GM19328 (cell line): ENCODE results near the gene CACUL1.
"Not testable (repeated sequence)": the region's sequence is repeated elsewhere in the genome, so short reads cannot be mapped to it uniquely, and the experiment has no call there.

Experiments used
- ATAC-seq: cut with Tn5 transposase; IDR thresholded peaks from one replicate; pipeline ENCODE4 v1.9.1; 2021; ENCODE audit warnings: mild to moderate bottlenecking, moderate library complexity; ENCODE audit not compliant: unreplicated experiment

The CACUL1 gene

GRCh38 chr10:118754556-118755423 lies at the start of gene CACUL1:
Gene CACUL1 (minus strand): TSS chr10:118754970. CDS start chr10:118754762, 208 bp downstream.
- ATAC-seq = peak; percentile 97

- ATAC-seq = no peak
Observed at GRCh38 chr10:118804262-118804773, 49.5 kb upstream of the CACUL1 start.

DNA sequence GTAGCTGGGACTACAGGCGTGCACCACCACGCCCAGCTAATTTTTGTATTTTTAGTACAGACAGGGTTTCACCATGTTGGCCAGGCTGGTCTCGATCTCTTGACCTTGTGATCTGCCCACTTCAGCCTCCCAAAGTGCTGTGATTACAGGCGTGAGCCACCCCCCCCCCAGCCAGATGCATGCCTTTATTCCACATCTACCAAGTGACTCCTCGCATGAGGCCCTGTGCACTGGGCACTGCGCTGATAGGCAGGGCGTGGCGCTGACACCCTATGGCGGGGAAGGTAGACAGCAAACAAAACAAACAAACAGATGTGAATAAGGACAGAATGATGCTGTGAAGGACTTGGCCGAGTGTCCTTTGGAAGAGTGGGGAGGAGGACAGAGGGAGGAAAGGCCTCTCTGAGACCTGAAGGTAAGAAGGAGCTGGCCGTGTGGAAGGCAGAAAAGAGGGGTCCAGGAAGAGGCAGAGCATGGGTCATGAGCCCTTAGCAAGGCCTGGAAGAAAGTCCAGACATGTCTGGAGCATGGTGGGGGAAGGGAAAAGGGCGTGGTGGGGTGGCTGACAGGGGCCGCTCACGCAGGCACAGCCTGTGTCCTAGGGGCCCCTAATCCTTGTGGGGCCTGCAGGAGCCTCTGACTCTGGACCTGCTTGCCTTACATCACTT lies 47.5 kb upstream of the CACUL1 start:
- ATAC-seq = no peak

DNA sequence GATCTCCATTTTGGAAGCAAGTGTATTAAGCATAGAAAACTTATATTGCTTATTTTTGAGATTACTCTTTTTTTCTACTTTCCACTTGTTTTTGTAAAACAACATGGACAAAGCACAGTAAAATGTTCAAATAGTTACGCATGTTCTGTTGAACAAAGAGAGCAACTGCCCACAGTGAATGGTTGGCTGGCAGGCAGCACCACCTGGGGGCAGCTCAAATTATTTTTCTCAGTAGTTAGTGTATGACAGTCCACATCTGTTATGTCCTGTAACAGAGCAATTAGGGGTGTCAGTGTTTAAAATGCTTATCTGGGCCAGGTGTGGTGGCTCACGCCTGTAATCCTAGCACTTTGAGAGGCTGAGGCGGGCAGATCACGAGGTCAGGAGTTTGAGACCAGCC lies 46.1 kb upstream of the CACUL1 start:
- no peak for ATAC-seq

- no peak for ATAC-seq
Observed at GRCh38 chr10:118799777-118800176, 45.0 kb upstream of the CACUL1 start.

- ATAC-seq = no peak
Observed at GRCh38 chr10:118798231-118798662, 43.5 kb upstream of the CACUL1 start.

DNA sequence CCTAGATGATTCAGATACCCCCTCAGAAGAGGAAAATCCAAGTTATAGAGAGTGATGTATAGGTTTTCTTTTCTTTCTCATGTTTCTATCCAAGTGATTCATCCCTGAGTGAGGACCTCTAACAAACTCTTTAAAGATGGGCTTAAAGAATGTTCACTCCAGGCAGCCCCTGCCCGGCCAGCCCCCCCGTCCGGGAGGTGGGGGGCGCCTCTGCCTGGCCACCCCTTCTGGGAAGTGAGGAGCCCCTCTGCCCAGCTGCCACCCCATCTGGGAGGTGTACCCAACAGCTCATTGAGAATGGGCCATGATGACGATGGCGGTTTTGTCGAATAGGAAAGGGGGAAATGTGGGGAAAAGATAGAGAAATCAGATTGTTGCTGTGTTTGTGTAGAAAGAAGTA lies 40.2 kb upstream of the CACUL1 start:
- ATAC-seq = not testable (repeated sequence)

DNA sequence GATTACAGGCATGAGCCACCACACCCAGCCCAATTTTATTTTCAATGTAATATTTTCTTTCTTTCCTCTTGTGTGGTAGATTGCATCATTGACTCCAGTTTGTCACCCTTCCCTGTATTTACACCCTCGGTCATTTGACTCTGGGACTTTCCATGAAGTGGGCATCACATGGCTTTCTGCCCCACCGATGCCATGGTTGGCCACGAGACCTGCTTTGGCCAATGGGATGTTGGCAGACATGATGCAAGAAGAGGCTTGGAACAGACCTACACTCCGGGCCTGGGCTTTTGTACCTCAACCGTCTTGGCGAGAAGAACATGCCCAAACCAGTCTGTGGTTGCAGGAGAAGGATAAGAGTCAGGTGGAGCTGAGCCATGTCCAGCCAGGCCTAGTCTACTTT lies 38.8 kb upstream of the CACUL1 start:
- no peak for ATAC-seq

- ATAC-seq = no peak
Observed at GRCh38 chr10:118792526-118792925, 37.8 kb upstream of the CACUL1 start.

GRCh38 chr10:118790058-118790457 lies 35.3 kb upstream of the CACUL1 start:
- no peak for ATAC-seq

DNA sequence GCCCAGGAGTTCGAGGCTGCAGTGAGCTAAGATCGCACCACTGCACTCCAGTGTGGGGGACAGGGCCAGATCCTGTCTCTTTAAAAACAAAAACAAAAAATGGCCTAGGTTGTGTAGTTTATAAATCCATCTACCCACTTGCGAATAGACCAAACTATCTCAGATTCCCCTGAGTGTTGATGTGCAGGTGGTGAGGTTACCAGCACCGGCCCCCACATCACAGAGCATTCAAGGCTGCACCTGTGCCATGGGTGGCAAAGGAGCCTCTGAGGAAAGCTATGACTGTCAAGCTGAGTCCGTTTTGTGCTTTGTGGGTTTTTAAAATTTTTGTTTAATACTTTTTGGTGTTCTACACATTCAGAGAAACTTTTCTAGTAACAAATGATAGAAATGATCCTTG lies 30.8 kb upstream of the CACUL1 start:
- no peak for ATAC-seq

DNA sequence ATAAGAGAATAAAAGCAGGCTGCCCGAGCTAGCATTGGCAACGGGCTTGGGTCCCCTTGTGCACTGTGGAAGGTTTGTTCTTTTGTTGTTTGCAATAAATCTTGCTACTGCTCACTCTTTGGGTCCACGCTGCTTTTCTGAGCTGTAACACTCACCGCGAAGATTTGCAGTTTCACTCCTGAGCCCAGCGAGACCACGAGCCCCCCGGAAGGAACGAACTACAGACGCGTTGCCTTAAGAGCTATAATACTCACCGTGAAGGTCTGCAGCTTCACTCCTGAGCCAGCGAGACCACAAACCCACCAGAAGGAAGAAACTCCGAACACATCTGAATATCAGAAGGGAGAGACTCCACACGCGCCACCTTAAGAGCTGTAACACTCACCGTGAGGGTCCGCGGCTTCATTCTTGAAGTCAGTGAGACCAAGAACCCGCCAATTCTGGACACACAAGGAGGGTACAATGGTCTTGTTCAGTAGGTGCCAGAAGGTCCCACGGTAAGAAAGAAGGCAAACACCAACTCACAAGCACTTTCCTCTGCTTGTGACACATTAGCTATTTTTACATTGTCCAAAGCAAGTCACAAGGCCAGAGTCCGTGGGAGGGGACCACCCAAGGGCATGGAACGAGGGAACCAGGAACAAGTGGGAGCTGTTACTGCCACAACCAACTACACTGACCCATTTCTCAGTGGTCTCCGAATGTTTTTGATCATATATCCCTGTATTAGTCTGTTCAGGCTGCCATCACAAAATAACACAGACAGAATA lies 29.2 kb upstream of the CACUL1 start:
- ATAC-seq = no peak

DNA sequence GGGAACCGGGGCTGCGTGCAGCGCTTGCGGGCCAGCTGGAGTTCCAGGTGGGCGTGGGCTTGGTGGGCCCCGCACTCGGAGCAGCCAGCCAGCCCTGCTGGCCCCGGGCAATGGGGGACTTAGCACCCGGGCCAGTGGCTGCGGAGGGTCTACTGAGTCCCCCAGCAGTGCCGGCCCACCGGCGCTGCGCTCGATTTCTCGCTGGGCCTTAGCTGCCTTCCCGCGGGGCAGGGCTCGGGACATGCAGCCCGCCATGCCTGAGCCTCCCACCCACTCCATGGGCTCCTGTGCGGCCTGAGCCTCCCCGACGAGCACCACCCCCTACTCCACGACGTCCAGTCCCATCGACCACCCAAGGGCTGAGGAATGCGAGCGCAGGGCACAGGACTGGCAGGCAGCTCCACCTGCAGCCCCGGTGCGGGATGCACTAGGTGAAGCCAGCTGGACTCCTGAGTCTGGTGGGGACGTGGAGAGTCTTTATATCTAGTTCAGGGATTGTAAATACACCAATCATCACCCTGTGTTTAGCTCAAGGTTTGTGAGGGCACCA lies 28.2 kb upstream of the CACUL1 start:
- not testable (repeated sequence) for ATAC-seq

- no peak for ATAC-seq
Observed at GRCh38 chr10:118781541-118781940, 26.8 kb upstream of the CACUL1 start.

GRCh38 chr10:118778727-118779126 lies 24.0 kb upstream of the CACUL1 start:
- no peak for ATAC-seq

DNA sequence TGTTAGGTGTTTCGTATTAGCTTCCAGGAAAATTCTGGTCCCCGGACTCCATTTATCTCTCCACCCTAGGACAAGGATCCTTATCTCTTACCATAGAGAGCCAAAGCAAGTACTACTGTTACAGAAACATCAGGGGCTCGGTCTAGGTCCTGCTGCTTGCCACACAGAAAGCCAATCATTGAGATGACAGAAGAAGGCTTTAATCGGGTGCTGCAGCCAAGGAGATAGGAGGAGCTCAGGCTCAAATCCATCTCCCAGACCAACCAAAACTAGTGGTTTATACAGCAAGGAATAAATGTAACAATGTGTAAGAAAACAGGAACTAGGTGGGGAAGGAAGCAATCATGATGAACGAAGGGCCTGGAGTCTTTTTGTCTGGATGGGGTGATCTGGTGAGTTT lies 22.2 kb upstream of the CACUL1 start:
- no peak for ATAC-seq

DNA sequence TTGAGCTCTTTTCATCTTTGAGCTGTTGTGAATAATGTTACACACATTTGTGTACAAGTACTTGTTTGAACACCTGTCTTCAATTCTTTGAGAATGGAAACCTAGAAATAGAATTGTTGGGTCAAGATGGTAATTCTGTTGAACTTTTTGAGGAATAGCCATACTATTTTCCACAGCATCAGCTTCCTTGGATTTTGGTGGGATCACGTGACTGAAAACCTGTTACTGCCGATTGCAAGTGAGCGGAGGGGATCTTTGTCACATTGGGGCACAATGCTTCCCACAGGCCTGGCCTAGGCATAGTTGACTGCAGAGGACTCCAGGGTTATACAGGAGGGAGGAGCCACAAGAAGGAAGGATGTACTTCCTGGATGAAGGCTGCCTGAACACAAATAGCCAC lies 21.3 kb upstream of the CACUL1 start:
- ATAC-seq = no peak

DNA sequence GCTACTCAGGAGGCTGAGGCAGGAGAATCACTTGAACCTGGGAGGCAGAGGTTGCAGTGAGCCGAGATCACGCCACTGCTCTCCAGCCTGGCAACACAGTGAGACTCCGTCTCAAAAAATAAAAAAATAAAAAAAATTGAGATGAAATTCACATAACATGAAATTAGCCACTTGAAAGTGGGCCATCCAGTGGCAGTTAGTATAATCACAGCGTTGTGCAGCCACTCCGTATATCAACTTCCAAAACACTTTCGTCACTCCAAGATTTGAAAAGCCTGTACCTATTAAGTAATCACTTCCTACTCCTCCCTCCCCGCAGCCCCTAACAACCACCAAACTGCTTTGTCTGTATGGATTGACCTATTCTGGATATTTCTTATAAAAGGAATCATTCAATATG lies 20.7 kb upstream of the CACUL1 start:
- ATAC-seq = no peak

- no peak for ATAC-seq
Observed at GRCh38 chr10:118773041-118773440, 18.3 kb upstream of the CACUL1 start.

DNA sequence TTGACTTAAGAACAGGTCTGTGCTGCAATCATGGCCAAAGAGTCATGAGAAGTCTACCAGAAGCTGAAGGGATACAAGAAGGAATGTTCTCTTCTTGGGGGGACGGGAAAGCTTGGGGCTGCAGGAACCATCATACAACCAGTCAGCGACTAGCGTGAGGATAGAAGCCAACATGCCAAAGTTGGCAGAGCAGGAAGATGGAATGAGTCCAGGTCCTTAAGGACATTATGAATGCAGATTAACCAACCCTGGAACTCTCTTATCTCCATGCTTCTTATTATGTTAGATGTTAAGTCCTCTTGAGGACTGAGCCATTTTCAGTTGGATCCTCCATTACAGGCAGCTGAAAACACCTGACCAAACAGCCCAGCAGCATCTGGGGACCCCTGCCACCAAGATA lies 17.2 kb upstream of the CACUL1 start:
- no peak for ATAC-seq
